H54 (cell line): ENCODE results near the gene CD68.
"Not testable (repeated sequence)": the region's sequence is repeated elsewhere in the genome, so short reads cannot be mapped to it uniquely, and the experiment has no call there.

ENCODE experiments used
- DNase-seq: peaks from one replicate; pipeline ENCODE4 v3.0.0; 2011; ENCODE audit warnings: low spot score, mixed read lengths; ENCODE audit not compliant: insufficient read length
- FAIRE-seq: peaks from 3 replicates; lab custom pipeline; 2011; peaks lifted over from hg19 to GRCh38; lab: Jason Lieb, UNC
- POLR2A ChIP-seq: IDR thresholded peaks from 2 replicates; pipeline ENCODE4 v1.6.1; 2011; ENCODE audit warnings: low read depth, mild to moderate bottlenecking, low read length

The CD68 gene

GRCh38 chr17:7592422-7593021 is 13.1 kb downstream of the CD68 start:
- FAIRE-seq (no peak), DNase-seq (no peak)
- TF ChIP-seq POLR2A, result no peak

GRCh38 chr17:7593296-7593695 is 13.9 kb downstream of the CD68 start:
- TF ChIP-seq POLR2A, result no peak
- FAIRE-seq (no peak), DNase-seq (no peak)

- DNase-seq, FAIRE-seq: not testable (repeated sequence)
These were observed 18.1 kb downstream of the CD68 start for GRCh38 chr17:7597561-7597960.

GRCh38 chr17:7606280-7606679 is 26.8 kb downstream of the CD68 start:
- DNase-seq (no peak), FAIRE-seq (no peak)
- no peak for TF ChIP-seq POLR2A

- no peak for TF ChIP-seq POLR2A
- FAIRE-seq (no peak), DNase-seq (no peak)
These were observed 31.2 kb downstream of the CD68 start for GRCh38 chr17:7610641-7611040.

- FAIRE-seq (no peak), DNase-seq (no peak)
- TF ChIP-seq POLR2A, result no peak
These were observed 32.3 kb downstream of the CD68 start for GRCh38 chr17:7611635-7612293.

- TF ChIP-seq POLR2A, result no peak
- DNase-seq (no peak), FAIRE-seq (no peak)
These were observed 32.8 kb downstream of the CD68 start for GRCh38 chr17:7612294-7612640.

GRCh38 chr17:7613769-7614424 is 34.5 kb downstream of the CD68 start:
- no peak for TF ChIP-seq POLR2A
- peak; percentile 15 for DNase-seq

GRCh38 chr17:7614425-7615264 is 35.2 kb downstream of the CD68 start, which contains the start of gene FXR2:
Gene FXR2, minus strand, starts transcription at chr17:7614897. Its CDS starts 365 bp downstream, at chr17:7614532.
- DNase-seq, result peak; percentile 87
- TF ChIP-seq POLR2A, result peak; percentile 67
- no peak for FAIRE-seq

More at GRCh38 chr17:7613769-7614424, 34.5 kb downstream of the CD68 start:
- no peak for FAIRE-seq

GRCh38 chr17:7615265-7615747 is 35.9 kb downstream of the CD68 start:
- FAIRE-seq (no peak), DNase-seq (no peak)
- no peak for TF ChIP-seq POLR2A

- no peak for DNase-seq
- TF ChIP-seq POLR2A, result no peak
- no peak for FAIRE-seq
These were observed 39.2 kb downstream of the CD68 start for GRCh38 chr17:7618608-7619007.

- DNase-seq (no peak), FAIRE-seq (no peak)
- no peak for TF ChIP-seq POLR2A
These were observed 41.4 kb downstream of the CD68 start for GRCh38 chr17:7620835-7621234.

GRCh38 chr17:7623661-7624060 is 44.2 kb downstream of the CD68 start:
- DNase-seq (no peak), FAIRE-seq (no peak)
- TF ChIP-seq POLR2A, result no peak

- not testable (repeated sequence) for DNase-seq, FAIRE-seq
These were observed 46.3 kb downstream of the CD68 start for GRCh38 chr17:7625749-7626148.
